HepG2 (cell line): ENCODE measurements around the gene LPCAT4. TPM values are rescaled to one million over a fixed set of nuclear protein-coding genes. Genes with fewer than 3 reads are reported as not detected.
A peak's percentile ranks its signal among the peaks of the same experiment; 100 is the strongest.

Source experiments
- FOXM1 ChIP-seq: sonication (generic); formaldehyde crosslinking; IDR thresholded peaks from 2 replicates; pipeline ENCODE4 v1.5.0; 2020; ENCODE audit warnings: missing genetic modification reagents
- KDM4B ChIP-seq: sonication (generic); formaldehyde crosslinking; IDR thresholded peaks from 2 replicates; pipeline ENCODE4 v1.4.0; 2020; ENCODE audit warnings: missing genetic modification reagents
- NFYC ChIP-seq: IDR thresholded peaks from 2 replicates; pipeline ENCODE4 v1.6.1; 2016; ENCODE audit warnings: missing genetic modification reagents, missing compliant biosample characterization
- PHF21A ChIP-seq: sonication (generic); formaldehyde crosslinking; IDR thresholded peaks from 2 replicates; pipeline ENCODE4 v1.5.0; 2020; ENCODE audit warnings: mild to moderate bottlenecking, missing genetic modification reagents
- SIN3A ChIP-seq: IDR thresholded peaks from 2 replicates; pipeline ENCODE4 v1.6.1; 2011; ENCODE audit warnings: low read depth, mild to moderate bottlenecking, control low read depth, low read length, borderline replicate concordance
- SMYD3 ChIP-seq: sonication (generic); formaldehyde crosslinking; IDR thresholded peaks from 2 replicates; pipeline ENCODE4 v1.8.1; 2023; ENCODE audit warnings: mild to moderate bottlenecking, missing genetic modification reagents
- ZMAT3 ChIP-seq: sonication (generic); formaldehyde crosslinking; conservative IDR thresholded peaks from 2 replicates; pipeline ENCODE4 v1.7.0; 2021; ENCODE audit warnings: missing genetic modification reagents
- ZNF292 ChIP-seq: sonication (generic); formaldehyde crosslinking; IDR thresholded peaks from 2 replicates; pipeline ENCODE4 v1.8.1; 2022; ENCODE audit warnings: mild to moderate bottlenecking, low read depth, missing genetic modification reagents, borderline replicate concordance
- ZNF496 ChIP-seq: sonication (generic); formaldehyde crosslinking; IDR thresholded peaks from 2 replicates; pipeline ENCODE4 v1.8.1; 2023; ENCODE audit warnings: mild to moderate bottlenecking, moderate library complexity, missing genetic modification reagents; ENCODE audit not compliant: insufficient replicate concordance
- ZNF616 ChIP-seq: sonication (generic); formaldehyde crosslinking; IDR thresholded peaks from 2 replicates; pipeline ENCODE4 v1.5.0; 2020; ENCODE audit warnings: low read depth, mild to moderate bottlenecking, missing genetic modification reagents
- ZNF619 ChIP-seq: sonication (generic); formaldehyde crosslinking; IDR thresholded peaks from 2 replicates; pipeline ENCODE4 v1.4.0; 2020; ENCODE audit warnings: mild to moderate bottlenecking, missing genetic modification reagents
- ZNF678 ChIP-seq: sonication (generic); formaldehyde crosslinking; IDR thresholded peaks from 2 replicates; pipeline ENCODE4 v1.4.0; 2020; ENCODE audit warnings: mild to moderate bottlenecking, missing genetic modification reagents
- polyA plus RNA-seq, 8 experiments: library from polyadenylated mRNA; depleted of rRNA in 3 of 8; stranded (reverse) in 7 of 8; unstranded in 1 of 8; fragments of >200 nt; fragmentation: Illumina TruSeq in 4 of 8; extraction: Trizol in 4 of 8; gene quantifications; 2 replicates each; pipeline versions ENCODE4 v1.2.1 to v1.2.3, GENCODE V29; 2011 to 2016; ENCODE audit warnings: low read depth in 4 of 8, missing spikeins in 1 of 8, mixed read lengths in 1 of 8; ENCODE audit not compliant: insufficient read depth in 1 of 8
- total RNA-seq, 5 experiments: library from RNA; depleted of rRNA; stranded (reverse); fragments of >200 nt; fragmentation: Illumina TruSeq; extraction: Trizol; gene quantifications; 2 replicates each; pipeline ENCODE4 v1.2.3, GENCODE V29; 2016; ENCODE audit warnings: low read depth in 1 of 5
- TF ChIP-seq, protein P1 (sequence below): sonication (generic); formaldehyde crosslinking; IDR thresholded peaks from 2 replicates; pipeline ENCODE4 v1.4.0; 2020; ENCODE audit warnings: missing genetic modification reagents; ENCODE audit errors: not compliant biosample characterization
- TF ChIP-seq, protein P2 (sequence below): sonication (generic); formaldehyde crosslinking; conservative IDR thresholded peaks from 2 replicates; pipeline ENCODE4 v1.4.0; 2020; ENCODE audit warnings: missing genetic modification reagents
- TF ChIP-seq, protein P3 (sequence below): sonication (generic); formaldehyde crosslinking; IDR thresholded peaks from 2 replicates; pipeline ENCODE4 v1.4.0; 2020; ENCODE audit warnings: missing genetic modification reagents
- TF ChIP-seq, protein P4 (sequence below): sonication (generic); formaldehyde crosslinking; IDR thresholded peaks from 2 replicates; pipeline ENCODE4 v1.4.0; 2020; ENCODE audit warnings: missing genetic modification reagents
- TF ChIP-seq, protein P5 (sequence below): sonication (generic); formaldehyde crosslinking; IDR thresholded peaks from 2 replicates; pipeline ENCODE4 v1.8.1; 2023; ENCODE audit warnings: mild to moderate bottlenecking, missing genetic modification reagents
- TF ChIP-seq, protein P6 (sequence below): sonication (generic); formaldehyde crosslinking; IDR thresholded peaks from 2 replicates; pipeline ENCODE4 v1.5.1; 2020; ENCODE audit warnings: mild to moderate bottlenecking, missing genetic modification reagents

Gene LPCAT4
- total and polyA plus RNA-seq, 2 of the 13 experiments (the other 11 are each of a cell fraction or from before 2014, with no cell fraction given), result 8.1 to 57.1 TPM

DNA sequence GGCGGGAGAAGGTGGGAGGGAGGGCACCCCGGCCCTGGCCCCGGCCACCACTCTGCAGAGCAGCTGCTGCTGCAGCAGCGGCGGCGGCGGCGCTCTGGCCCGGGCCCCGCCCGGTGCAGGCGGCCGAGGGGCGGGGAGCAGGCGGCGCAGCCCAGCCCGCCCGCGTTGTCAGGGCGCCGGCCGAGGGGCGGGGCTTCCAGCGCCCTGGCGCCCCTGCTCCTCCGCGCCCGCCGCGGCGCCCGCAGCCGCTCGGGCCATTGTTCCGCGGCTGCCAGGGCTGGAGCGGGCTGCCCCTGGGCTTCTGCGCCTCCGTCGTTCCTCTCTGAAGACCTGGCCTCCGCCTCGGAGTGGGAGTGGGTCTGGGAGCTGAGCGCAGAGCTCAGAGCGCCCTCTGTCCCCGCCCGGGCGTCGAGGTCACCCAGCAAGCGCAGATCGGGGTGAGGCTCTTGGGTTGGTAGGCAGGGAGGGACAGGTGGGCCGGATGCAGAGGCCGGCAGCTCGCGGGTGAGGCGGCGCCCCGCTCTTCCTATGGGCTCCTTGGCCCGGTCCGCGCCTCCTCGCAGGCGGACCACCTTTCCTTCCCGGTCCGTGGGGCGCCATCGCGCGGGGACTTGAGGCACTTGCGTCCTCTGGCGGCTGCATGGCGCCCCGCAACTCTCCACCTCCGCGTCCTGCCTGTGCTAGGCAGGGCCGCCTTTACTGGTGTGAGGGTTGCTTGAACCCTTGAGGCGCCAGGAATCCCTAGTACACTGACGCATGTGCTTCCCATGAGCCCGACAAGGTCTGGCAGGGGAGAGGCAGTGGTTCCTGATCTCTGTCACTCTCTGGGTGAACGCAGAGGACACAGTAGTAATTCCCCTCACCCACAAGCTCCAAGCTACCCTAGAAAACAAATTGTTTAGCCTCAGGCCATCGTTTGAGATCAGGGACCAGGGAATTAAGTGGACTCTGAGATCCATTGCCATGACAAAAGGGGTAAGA is at the start of gene LPCAT4 (continued):
- TF ChIP-seq, protein P1, sequence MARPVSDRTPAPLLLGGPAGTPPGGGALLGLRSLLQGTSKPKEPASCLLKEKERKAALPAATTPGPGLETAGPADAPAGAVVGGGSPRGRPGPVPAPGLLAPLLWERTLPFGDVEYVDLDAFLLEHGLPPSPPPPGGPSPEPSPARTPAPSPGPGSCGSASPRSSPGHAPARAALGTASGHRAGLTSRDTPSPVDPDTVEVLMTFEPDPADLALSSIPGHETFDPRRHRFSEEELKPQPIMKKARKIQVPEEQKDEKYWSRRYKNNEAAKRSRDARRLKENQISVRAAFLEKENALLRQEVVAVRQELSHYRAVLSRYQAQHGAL (CRISPR knock-in tag), result no peak
- TF ChIP-seq, protein P2, sequence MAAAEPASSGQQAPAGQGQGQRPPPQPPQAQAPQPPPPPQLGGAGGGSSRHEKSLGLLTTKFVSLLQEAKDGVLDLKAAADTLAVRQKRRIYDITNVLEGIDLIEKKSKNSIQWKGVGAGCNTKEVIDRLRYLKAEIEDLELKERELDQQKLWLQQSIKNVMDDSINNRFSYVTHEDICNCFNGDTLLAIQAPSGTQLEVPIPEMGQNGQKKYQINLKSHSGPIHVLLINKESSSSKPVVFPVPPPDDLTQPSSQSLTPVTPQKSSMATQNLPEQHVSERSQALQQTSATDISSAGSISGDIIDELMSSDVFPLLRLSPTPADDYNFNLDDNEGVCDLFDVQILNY (CRISPR knock-in tag), result no peak
- TF ChIP-seq PHF21A (CRISPR knock-in tag), result peak; percentile 23; the same call in 1 of the 2 replicates
- TF ChIP-seq, protein P3, sequence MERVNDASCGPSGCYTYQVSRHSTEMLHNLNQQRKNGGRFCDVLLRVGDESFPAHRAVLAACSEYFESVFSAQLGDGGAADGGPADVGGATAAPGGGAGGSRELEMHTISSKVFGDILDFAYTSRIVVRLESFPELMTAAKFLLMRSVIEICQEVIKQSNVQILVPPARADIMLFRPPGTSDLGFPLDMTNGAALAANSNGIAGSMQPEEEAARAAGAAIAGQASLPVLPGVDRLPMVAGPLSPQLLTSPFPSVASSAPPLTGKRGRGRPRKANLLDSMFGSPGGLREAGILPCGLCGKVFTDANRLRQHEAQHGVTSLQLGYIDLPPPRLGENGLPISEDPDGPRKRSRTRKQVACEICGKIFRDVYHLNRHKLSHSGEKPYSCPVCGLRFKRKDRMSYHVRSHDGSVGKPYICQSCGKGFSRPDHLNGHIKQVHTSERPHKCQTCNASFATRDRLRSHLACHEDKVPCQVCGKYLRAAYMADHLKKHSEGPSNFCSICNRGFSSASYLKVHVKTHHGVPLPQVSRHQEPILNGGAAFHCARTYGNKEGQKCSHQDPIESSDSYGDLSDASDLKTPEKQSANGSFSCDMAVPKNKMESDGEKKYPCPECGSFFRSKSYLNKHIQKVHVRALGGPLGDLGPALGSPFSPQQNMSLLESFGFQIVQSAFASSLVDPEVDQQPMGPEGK (CRISPR knock-in tag), result peak; percentile 18; the same call in 1 of the 2 replicates
- no peak; the same call in 1 of the 2 replicates for TF ChIP-seq ZNF292
- peak; percentile 89 for TF ChIP-seq ZMAT3 (CRISPR knock-in tag)
- 0 out of 2 replicates have a peak, but pooled peaks have one; percentile 34 for TF ChIP-seq SMYD3
- TF ChIP-seq ZNF619, result no peak
- TF ChIP-seq, protein P4, sequence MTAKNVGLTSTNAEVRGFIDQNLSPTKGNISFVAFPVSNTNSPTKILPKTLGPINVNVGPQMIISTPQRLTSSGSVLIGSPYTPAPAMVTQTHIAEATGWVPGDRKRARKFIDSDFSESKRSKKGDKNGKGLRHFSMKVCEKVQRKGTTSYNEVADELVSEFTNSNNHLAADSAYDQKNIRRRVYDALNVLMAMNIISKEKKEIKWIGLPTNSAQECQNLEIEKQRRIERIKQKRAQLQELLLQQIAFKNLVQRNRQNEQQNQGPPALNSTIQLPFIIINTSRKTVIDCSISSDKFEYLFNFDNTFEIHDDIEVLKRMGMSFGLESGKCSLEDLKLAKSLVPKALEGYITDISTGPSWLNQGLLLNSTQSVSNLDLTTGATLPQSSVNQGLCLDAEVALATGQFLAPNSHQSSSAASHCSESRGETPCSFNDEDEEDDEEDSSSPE (CRISPR knock-in tag), result no peak; the same call in none of the 2 replicates
- no peak for TF ChIP-seq SIN3A
- TF ChIP-seq, protein P5, sequence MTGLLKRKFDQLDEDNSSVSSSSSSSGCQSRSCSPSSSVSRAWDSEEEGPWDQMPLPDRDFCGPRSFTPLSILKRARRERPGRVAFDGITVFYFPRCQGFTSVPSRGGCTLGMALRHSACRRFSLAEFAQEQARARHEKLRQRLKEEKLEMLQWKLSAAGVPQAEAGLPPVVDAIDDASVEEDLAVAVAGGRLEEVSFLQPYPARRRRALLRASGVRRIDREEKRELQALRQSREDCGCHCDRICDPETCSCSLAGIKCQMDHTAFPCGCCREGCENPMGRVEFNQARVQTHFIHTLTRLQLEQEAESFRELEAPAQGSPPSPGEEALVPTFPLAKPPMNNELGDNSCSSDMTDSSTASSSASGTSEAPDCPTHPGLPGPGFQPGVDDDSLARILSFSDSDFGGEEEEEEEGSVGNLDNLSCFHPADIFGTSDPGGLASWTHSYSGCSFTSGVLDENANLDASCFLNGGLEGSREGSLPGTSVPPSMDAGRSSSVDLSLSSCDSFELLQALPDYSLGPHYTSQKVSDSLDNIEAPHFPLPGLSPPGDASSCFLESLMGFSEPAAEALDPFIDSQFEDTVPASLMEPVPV, result peak; percentile 80; the same call in 1 of the 2 replicates
- TF ChIP-seq ZNF616 (CRISPR knock-in tag), result no peak
- TF ChIP-seq KDM4B (CRISPR knock-in tag), result no peak; the same call in 1 of the 2 replicates
- TF ChIP-seq ZNF496, result no peak
- TF ChIP-seq ZNF678 (CRISPR knock-in tag), result no peak
- TF ChIP-seq, protein P6, sequence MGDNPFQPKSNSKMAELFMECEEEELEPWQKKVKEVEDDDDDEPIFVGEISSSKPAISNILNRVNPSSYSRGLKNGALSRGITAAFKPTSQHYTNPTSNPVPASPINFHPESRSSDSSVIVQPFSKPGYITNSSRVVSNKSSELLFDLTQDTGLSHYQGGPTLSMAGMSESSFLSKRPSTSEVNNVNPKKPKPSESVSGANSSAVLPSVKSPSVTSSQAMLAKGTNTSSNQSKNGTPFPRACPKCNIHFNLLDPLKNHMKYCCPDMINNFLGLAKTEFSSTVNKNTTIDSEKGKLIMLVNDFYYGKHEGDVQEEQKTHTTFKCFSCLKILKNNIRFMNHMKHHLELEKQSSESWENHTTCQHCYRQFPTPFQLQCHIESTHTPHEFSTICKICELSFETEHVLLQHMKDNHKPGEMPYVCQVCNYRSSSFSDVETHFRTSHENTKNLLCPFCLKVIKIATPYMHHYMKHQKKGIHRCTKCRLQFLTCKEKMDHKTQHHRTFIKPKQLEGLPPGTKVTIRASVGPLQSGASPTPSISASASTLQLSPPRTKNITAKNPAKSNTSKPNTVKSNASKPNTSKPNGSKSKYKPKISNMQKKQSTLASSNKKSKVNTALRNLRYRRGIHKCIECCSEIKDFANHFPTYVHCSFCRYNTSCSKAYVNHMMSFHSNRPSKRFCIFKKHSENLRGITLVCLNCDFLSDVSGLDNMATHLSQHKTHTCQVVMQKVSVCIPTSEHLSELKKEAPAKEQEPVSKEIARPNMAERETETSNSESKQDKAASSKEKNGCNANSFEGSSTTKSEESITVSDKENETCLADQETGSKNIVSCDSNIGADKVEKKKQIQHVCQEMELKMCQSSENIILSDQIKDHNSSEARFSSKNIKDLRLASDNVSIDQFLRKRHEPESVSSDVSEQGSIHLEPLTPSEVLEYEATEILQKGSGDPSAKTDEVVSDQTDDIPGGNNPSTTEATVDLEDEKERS, result no peak
- no peak for TF ChIP-seq NFYC
- TF ChIP-seq FOXM1 (CRISPR knock-in tag), result no peak
